GM12892 (cell line): ENCODE data around the gene TEFM.

Experiments used
- POLR2A ChIP-seq: IDR thresholded peaks from 2 replicates; pipeline ENCODE4 v1.6.1; 2011; ENCODE audit warnings: low read depth, low read length, control low read depth
- POLR2AphosphoS5 ChIP-seq: IDR thresholded peaks from 2 replicates; pipeline ENCODE4 v1.6.1; 2011; ENCODE audit warnings: low read depth, low read length, control low read depth
- TAF1 ChIP-seq: IDR thresholded peaks from 2 replicates; pipeline ENCODE4 v1.6.1; 2011; ENCODE audit warnings: low read depth, mild to moderate bottlenecking, control low read depth, low read length, borderline replicate concordance

DNA sequence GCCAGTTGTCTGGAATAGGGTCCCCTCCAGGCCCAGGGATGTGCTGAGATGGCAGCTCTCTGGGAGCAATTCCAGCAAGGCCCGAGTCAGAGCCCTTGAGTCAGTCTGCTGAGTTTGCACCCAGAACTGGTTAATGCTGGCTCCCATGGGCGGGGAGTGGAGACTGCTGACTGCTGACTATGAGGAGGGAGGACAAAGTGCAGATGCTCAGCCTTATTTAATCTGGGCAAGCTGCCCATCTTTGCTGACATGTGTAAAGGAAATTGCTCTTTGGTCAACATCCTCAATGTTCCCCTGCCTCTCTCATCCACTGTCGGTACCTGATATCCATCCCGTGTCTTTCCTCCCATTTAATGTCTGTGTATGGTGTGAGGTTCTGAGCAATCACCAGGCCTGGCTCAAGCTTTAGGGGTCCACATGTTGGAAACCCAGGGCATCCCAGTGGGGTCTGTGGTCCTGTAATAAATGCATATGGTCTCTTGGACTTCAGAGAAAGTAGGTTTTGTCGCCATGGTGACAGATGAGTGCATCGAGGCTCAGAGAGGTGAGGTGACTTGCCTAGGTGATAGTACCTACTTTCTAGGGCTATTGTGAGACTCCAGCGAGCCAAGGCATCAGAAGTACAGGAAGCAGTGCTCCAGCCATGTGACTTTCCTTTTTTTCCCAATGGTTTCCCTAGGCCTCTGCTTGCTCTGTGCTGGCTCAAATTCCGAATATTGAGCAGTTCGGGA, 44.8 kb upstream of the TEFM start:
- no peak for TF ChIP-seq POLR2AphosphoS5
- TF ChIP-seq POLR2A, result no peak
- TF ChIP-seq TAF1, result no peak
